Measurements from ENCODE around the gene FAM83F.
"Not testable (repeated sequence)": the region's sequence is repeated elsewhere in the genome, so short reads cannot be mapped to it uniquely, and the experiment has no call there.

FAM83F gene

DNA sequence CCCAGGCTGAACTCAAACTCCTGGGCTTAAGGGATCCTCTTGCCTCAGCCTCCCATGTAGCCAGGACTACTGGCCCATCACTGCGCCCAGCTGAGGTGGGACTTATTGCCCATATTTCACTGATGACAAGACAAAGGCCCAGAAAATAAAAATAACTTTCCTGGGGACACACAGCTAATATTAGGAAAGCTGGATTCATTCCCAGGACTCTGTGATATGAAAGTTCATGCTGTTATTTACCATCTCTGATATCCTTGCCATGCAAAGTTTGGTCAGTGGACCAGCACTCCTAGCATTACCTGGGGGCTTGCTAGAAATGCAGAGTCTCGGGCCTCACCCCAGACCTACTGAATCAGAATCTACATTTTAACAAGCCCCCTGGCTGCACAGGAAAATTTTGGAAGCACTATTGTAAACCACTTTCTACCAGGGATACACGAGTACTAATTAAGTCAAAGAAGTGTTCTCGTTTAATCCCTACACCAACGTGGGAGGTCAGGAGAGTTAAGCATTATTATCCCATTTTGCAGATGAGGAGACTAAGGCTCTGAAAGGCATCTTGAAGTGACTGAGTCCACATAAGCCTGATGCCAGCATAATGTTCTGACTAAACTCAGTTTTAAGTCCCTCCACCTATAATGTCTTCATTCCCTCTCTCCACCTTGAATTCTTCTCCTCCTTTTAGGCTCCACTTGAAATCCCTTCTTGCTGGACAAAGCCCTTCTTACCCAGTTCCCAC lies 2.5 kb upstream of the FAM83F start:
- FAIRE-seq = no peak
- DNase-seq (ENCODE audit: insufficient read length, low spot score) = no peak

GRCh38 chr22:39992894-39993293 lies 1.9 kb upstream of the FAM83F start:
- DNase-seq (ENCODE audit: insufficient read length, low spot score); FAIRE-seq: not testable (repeated sequence)

- no peak for FAIRE-seq
- DNase-seq (ENCODE audit: insufficient read length, low spot score) = no peak
Observed at GRCh38 chr22:39994041-39994565, 651 bp upstream of the FAM83F start.

- DNase-seq (ENCODE audit: insufficient read length, low spot score) (no peak), FAIRE-seq (no peak)
Observed at GRCh38 chr22:39995393-39996252, 869 bp downstream of the FAM83F start.

- no peak for FAIRE-seq
Observed at GRCh38 chr22:39996732-39997131, 2.0 kb downstream of the FAM83F start.

DNA sequence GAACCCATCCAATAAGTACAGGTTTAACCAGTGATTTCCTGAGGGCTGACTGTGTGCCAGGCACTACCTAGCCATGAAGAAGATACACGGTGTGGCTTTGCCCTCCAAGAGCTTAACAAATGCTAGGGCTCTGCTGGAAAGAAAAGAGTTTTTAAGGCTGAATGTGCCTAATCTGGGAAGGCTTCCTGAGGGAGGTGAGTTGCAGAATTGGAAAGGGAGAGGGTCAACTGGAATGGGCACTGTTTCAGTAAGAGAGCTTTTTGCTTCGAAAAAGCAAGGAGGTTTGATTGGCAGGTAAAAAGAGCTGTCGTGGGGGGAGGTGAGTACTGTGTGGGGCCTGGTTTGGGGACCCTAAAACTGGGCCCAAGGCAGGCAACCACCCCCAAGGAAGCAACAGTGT lies 2.7 kb downstream of the FAM83F start:
- no peak for FAIRE-seq
- no peak for DNase-seq (ENCODE audit: insufficient read length, low spot score)

More at GRCh38 chr22:39996732-39997131, 2.0 kb downstream of the FAM83F start:
- DNase-seq (ENCODE audit: insufficient read length, low spot score) = no peak

DNA sequence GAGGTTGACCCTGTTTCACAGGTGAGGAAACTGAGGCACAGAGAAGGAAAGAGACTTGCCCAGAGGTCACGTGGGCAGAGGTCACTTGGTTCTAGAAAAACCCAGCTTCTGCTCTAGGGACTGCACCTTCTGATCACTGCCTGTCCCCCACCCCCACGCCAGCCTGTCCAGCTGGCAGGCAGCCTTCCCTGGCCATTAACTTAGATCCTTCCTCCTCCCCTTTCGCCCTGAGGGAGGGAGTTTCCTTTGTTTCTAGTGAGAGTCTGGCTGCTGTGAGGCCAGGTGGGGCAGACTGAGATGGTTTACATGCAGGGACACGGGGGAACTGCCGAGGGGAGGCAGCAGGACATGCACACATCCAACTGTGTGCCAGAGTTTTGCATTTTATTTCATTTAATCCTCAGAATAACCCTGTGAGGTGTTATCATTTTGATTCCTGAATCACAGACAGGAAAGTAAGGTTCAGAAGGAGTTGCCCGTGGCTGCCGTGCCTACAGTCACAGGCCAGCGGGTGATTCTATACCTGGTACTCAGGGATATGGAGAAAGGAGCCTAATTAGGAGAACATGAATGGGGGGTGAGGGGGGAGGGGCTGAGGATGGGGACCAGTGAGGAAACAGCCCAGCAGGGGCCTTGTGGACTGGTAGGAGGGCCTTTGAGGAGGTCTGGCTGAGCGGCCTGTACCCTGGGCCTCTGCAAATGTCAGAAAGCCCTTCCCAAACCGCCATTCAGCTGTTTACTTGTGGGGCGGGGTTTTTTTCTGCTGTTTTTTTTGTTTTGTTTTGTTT lies 3.4 kb downstream of the FAM83F start:
- DNase-seq (ENCODE audit: insufficient read length, low spot score) = no peak
- no peak for FAIRE-seq

- DNase-seq (ENCODE audit: insufficient read length, low spot score) = no peak
- no peak for FAIRE-seq
Observed at GRCh38 chr22:39999144-39999757, 4.5 kb downstream of the FAM83F start.

- no peak for FAIRE-seq
Observed at GRCh38 chr22:40000171-40000570, 5.4 kb downstream of the FAM83F start.

DNA sequence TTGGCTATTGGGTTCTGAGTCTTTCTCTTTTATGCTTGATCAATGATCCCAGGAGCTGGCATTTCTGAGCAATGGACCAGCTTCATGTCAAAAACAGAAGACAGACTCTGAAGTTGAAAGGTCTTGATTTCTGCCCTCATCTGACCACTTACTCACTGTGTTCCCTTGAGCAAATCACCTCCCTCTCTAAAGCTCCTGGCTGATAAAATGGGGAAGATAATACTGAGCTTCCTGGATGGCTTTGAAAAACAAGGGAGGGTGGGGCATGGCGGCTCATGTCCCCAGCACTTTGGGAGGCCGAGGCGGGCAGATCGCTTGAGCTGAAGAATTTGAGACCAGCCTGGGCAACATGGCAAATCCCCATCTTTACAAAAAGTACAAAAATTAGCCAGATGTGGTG lies 6.4 kb downstream of the FAM83F start:
- FAIRE-seq (no peak), DNase-seq (ENCODE audit: insufficient read length, low spot score) (no peak)

More at GRCh38 chr22:40000171-40000570, 5.4 kb downstream of the FAM83F start:
- DNase-seq (ENCODE audit: insufficient read length, low spot score) = no peak

DNA sequence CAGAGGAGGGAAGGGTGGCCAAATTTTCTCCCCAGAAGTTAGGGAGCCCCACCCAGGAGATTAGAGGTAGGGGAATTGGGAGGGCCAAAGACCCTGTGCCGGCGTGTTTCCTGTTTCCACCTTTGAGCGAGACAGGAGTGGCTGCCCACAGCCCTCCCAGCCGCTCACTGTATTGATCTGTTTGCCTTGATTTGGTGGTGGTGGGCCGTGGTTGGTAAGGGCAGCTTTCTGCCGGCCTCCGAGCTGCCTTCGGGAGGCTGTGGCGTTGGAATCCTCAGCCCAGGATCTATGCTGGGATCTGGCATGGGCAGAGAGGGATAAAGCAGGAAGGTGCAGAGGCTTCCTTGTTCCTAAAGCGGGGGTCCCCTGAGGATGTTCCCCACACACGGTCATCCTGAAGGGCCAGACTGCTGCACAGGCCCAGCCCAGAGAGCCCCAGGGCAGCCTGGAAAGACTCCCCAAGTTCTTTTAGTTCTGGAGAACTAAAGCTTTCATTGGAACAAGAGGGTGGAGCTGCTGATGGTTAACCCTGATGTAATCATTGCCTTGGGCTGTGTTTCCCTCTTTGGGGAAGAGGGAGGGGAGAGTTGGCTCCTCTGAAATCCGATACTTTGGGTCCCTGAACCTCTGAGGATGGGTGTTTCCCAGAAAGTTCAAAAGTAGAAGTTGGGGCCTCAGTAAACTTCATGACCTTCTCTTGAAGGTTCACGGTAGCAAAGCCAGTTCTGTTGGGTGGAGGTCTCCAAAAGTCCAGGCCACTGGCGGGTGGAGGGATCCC lies 7.2 kb downstream of the FAM83F start:
- DNase-seq (ENCODE audit: insufficient read length, low spot score) (no peak), FAIRE-seq (no peak)

GRCh38 chr22:40002935-40003715 lies 8.4 kb downstream of the FAM83F start:
- DNase-seq (ENCODE audit: insufficient read length, low spot score) (no peak), FAIRE-seq (no peak)

GRCh38 chr22:40004836-40005235 lies 10.1 kb downstream of the FAM83F start:
- DNase-seq (ENCODE audit: insufficient read length, low spot score) = no peak

GRCh38 chr22:40006641-40007040 lies 11.9 kb downstream of the FAM83F start:
- no peak for FAIRE-seq

More at GRCh38 chr22:40004836-40005235, 10.1 kb downstream of the FAM83F start:
- FAIRE-seq = no peak

DNA sequence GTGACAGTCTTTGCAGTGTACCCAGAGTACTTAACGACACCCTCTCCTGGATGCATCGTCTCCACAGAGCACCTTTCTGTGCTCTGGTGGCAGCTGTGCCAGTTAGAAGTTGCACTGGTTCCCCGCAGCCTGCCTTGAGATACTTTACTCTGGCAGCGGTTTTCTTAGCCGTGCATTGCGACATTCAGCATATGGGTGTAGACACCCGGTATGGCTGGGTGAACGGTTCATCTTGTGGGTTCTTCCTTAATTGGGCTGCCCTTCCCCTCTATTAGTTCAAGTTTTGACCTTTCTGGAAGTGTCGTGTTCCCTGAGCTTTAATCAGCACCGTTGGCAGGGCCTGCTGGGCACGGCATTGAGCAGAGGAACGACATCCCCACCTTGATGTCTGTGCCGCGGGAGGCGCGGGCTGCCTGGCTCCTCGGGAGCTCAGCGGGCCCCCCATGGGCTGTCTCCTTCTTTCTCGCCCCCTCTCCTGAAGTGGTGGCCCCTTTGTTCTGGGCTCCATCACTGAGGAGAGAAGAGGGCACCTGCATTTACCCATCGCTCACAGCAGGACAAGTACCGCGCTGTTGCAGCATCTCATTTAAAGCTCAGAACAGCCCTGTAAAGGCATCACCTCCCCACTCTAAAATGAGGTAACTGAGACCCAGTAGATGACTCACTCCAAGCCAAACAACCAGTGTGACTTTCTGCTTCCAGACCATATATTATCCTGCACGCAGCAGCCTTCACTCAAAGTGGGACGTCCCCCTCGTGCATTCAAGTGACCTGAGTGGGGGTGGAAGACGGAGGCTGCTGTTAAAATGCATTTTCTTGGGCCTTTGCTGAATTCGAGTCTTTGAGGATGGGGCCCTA lies 13.3 kb downstream of the FAM83F start:
- no peak for DNase-seq (ENCODE audit: insufficient read length, low spot score)
- no peak for FAIRE-seq

More at GRCh38 chr22:40006641-40007040, 11.9 kb downstream of the FAM83F start:
- DNase-seq (ENCODE audit: insufficient read length, low spot score) = no peak

GRCh38 chr22:40008726-40009291 lies 14.1 kb downstream of the FAM83F start:
- FAIRE-seq = no peak
- DNase-seq (ENCODE audit: insufficient read length, low spot score) = no peak

- FAIRE-seq = no peak
- no peak for DNase-seq (ENCODE audit: insufficient read length, low spot score)
Observed at GRCh38 chr22:40009292-40009774, 14.6 kb downstream of the FAM83F start.
